CD4-positive, alpha-beta memory T cell (primary cell): ENCODE results near the gene CYTH3. TPM values are rescaled to one million over a fixed set of nuclear protein-coding genes. Genes with fewer than 3 reads are reported as not detected.

Experiments
- CTCF ChIA-PET: fragments of 350-600 bp; sonication (Branson Sonifier 250); formaldehyde crosslinking; loops from one replicate; lab custom pipeline; 2021; ENCODE audit warnings: inconsistent platforms; ENCODE audit not compliant: partially characterized antibody; lab: Charles Lee
- POLR2A ChIA-PET: fragments of 350-600 bp; sonication (Branson Sonifier 250); formaldehyde crosslinking; loops from one replicate; lab custom pipeline; 2021; ENCODE audit not compliant: partially characterized antibody; lab: Charles Lee
- DNase-seq, 5 donors: peaks; one replicate each; pipeline versions ENCODE4 v3.0.0 to v3.0.0-alpha.2; 2020 to 2022; ENCODE audit warnings: mixed read lengths in 1 of 5
- H3K27ac ChIP-seq: one replicate; pipeline ENCODE4 v1.7.0; 2013; ENCODE audit warnings: low read depth, low read length
- H3K27me3 ChIP-seq: 2 replicates; pipeline ENCODE4 v1.7.0; 2013; ENCODE audit warnings: mild to moderate bottlenecking, low read length, moderate library complexity; ENCODE audit not compliant: insufficient read depth
- H3K36me3 ChIP-seq: 2 replicates; pipeline ENCODE4 v1.7.0; 2013; ENCODE audit warnings: mild to moderate bottlenecking, low read length, moderate library complexity; ENCODE audit not compliant: insufficient read depth
- H3K4me1 ChIP-seq: 2 replicates; pipeline ENCODE4 v1.7.0; 2013; ENCODE audit warnings: mild to moderate bottlenecking, low read length, moderate library complexity; ENCODE audit not compliant: insufficient read depth
- H3K4me3 ChIP-seq, 2 donors: one replicate each; pipeline ENCODE4 v1.7.0; 2013; ENCODE audit warnings: low read length in 2 of 2, mild to moderate bottlenecking in 1 of 2
- H3K9me3 ChIP-seq, 2 donors: one replicate each; pipeline ENCODE4 v1.7.0; 2013; ENCODE audit warnings: low read length in 2 of 2, control low read depth in 1 of 2; ENCODE audit not compliant: control insufficient read depth in 1 of 2
- H3K27ac Mint-ChIP-seq, 7 donors: one replicate each; pipeline ENCODE4 v1.8.0; 2020 to 2021; ENCODE audit warnings: mixed read lengths in 7 of 7, mild to moderate bottlenecking in 6 of 7, inconsistent platforms in 3 of 7, moderate library complexity in 3 of 7
- H3K27me3 Mint-ChIP-seq, 2 donors: one replicate each; pipeline ENCODE4 v1.8.0; 2020 to 2021; ENCODE audit warnings: mixed read lengths in 2 of 2
- H3K36me3 Mint-ChIP-seq, 2 donors: one replicate each; pipeline ENCODE4 v1.8.0; 2020 to 2021; ENCODE audit warnings: mixed read lengths in 2 of 2, inconsistent platforms in 1 of 2, mild to moderate bottlenecking in 1 of 2
- H3K4me1 Mint-ChIP-seq, 4 donors: one replicate each; pipeline ENCODE4 v1.8.0; 2020 to 2021; ENCODE audit warnings: mixed read lengths in 4 of 4, mild to moderate bottlenecking in 1 of 4
- H3K4me3 Mint-ChIP-seq, 8 donors: one replicate each; pipeline ENCODE4 v1.8.0; 2020 to 2021; ENCODE audit warnings: mixed read lengths in 8 of 8, mild to moderate bottlenecking in 7 of 8, moderate library complexity in 6 of 8, inconsistent platforms in 3 of 8
- H3K9me3 Mint-ChIP-seq, 8 donors: one replicate each; pipeline ENCODE4 v1.8.0; 2020 to 2021; ENCODE audit warnings: mixed read lengths in 8 of 8, mild to moderate bottlenecking in 5 of 8, inconsistent platforms in 3 of 8, moderate library complexity in 1 of 8
- intact Hi-C: fragments of 100-400 bp; cut with micrococcal nuclease; formaldehyde crosslinking; loops from one replicate; pipeline ENCODE4 v1.15.1; 2023
- polyA plus RNA-seq, 2 donors: library from polyadenylated mRNA; unstranded; fragments of 300-500 nt; fragmentation: Illumina TruSeq; gene quantifications; one replicate each; pipeline ENCODE4 v1.2.3, GENCODE V29; 2021
- total RNA-seq, 2 experiments: library from RNA; stranded (reverse); gene quantifications; one replicate each; pipeline ENCODE4 v1.2.3, GENCODE V29; 2021

Gene CYTH3
- total and polyA plus RNA-seq, 4 experiments from 2014 or later: 4.0 to 9.1 (median 7.2) TPM

- DNase-seq: no peak
- H3K36me3 Mint-ChIP-seq: peaks cover 34 to 69% of the 10 kb centered on the region in 2 donors
- H3K27me3 Mint-ChIP-seq: no peaks in the 10 kb centered on the region
- Histone ChIP-seq H3K4me3 (no peak overlapping the region), H3K4me1 (no peaks in the 10 kb centered on the region), H3K9me3 (no peaks in the 10 kb centered on the region), H3K36me3 (peaks cover 32% of the 10 kb centered on the region), H3K27ac (no peak overlapping the region), H3K27me3 (no peaks in the 10 kb centered on the region)
- H3K27ac Mint-ChIP-seq: peak overlapping the region in 3 of 7 donors; percentile 12 to 67 (median 65)
- H3K9me3 Mint-ChIP-seq: no peaks in the 10 kb centered on the region
- H3K4me3 Mint-ChIP-seq: no peak overlapping the region
- ChIA-PET POLR2A (no interaction called here), CTCF (no interaction called here)
- H3K4me1 Mint-ChIP-seq: peaks cover 3 to 12% (median 6%) of the 10 kb centered on the region in 4 donors
- intact Hi-C loops: no loop called here
These were observed 114.6 kb downstream of the CYTH3 start for GRCh38 chr7:6157685-6158423.

GRCh38 chr7:6156734-6157133, 115.7 kb downstream of the CYTH3 start:
- Histone ChIP-seq H3K27me3 (no peaks in the 10 kb centered on the region), H3K4me3 (no peak overlapping the region), H3K9me3 (no peaks in the 10 kb centered on the region), H3K36me3 (peaks cover 37% of the 10 kb centered on the region), H3K4me1 (no peaks in the 10 kb centered on the region), H3K27ac (no peak overlapping the region)
- intact Hi-C loops: no loop called here
- peaks cover 0 to 7% (median 6%) of the 10 kb centered on the region in 4 donors for H3K4me1 Mint-ChIP-seq
- no peaks in the 10 kb centered on the region for H3K9me3 Mint-ChIP-seq
- CTCF ChIA-PET: interaction anchor here (1.4 kb wide), 1 partner anchor 167 kb away, joined by 3 read pairs; no protein-coding TSS in a partner anchor
- H3K27ac Mint-ChIP-seq: no peak overlapping the region
- POLR2A ChIA-PET: no interaction called here
- no peak overlapping the region for H3K4me3 Mint-ChIP-seq
- peaks cover 41 to 79% of the 10 kb centered on the region in 2 donors for H3K36me3 Mint-ChIP-seq
- DNase-seq: no peak
- no peaks in the 10 kb centered on the region for H3K27me3 Mint-ChIP-seq

- peaks cover 41% of the 10 kb centered on the region for H3K36me3 ChIP-seq
- H3K27me3 Mint-ChIP-seq: no peaks in the 10 kb centered on the region
- no peak overlapping the region for H3K4me3 Mint-ChIP-seq
- no peaks in the 10 kb centered on the region for H3K4me1 ChIP-seq
- no peaks in the 10 kb centered on the region for H3K27me3 ChIP-seq
- no peaks in the 10 kb centered on the region for H3K9me3 ChIP-seq
- peaks cover 43 to 76% of the 10 kb centered on the region in 2 donors for H3K36me3 Mint-ChIP-seq
- POLR2A ChIA-PET: no interaction called here
- H3K4me3 ChIP-seq: no peak overlapping the region
- DNase-seq: no peak
- CTCF ChIA-PET: no interaction called here
- peak overlapping the region in 2 of 7 donors; percentile 63 to 69 for H3K27ac Mint-ChIP-seq
- H3K9me3 Mint-ChIP-seq: no peaks in the 10 kb centered on the region
- intact Hi-C loops: no loop called here
- H3K4me1 Mint-ChIP-seq: peaks cover 0 to 4% (median under 1%) of the 10 kb centered on the region in 4 donors
- H3K27ac ChIP-seq: no peak overlapping the region
These were observed 116.8 kb downstream of the CYTH3 start for GRCh38 chr7:6155596-6155995.

DNA sequence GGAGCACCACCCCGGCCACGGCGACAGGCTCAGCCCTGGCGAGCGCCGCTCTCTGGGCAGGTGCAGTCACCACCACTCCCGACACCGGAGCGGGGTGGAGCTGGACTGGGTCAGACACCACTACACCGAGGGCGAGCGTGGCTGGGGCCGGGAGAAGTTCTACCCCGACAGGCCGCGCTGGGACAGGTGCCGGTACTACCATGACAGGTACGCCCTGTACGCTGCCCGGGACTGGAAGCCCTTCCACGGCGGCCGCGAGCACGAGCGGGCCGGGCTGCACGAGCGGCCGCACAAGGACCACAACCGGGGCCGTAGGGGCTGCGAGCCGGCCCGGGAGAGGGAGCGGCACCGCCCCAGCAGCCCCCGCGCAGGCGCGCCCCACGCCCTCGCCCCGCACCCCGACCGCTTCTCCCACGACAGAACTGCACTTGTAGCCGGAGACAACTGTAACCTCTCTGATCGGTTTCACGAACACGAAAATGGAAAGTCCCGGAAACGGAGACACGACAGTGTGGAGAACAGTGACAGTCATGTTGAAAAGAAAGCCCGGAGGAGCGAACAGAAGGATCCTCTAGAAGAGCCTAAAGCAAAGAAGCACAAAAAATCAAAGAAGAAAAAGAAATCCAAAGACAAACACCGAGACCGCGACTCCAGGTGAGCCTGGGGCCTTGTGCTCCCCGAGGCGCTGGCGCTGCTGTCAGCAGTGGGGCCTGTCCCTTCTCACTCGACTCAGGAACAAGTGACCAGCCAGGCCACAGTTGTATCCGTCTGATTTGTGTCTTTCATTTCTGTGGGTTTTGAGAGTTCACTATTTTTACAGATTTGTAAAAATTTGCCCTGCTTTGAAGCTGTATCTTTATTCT, 117.7 kb downstream of the CYTH3 start:
- CTCF ChIA-PET: no interaction called here
- DNase-seq: no peak
- H3K4me1 Mint-ChIP-seq: peaks cover 0 to under 1% (median 0%) of the 10 kb centered on the region in 4 donors
- POLR2A ChIA-PET: no interaction called here
- no peaks in the 10 kb centered on the region for H3K9me3 Mint-ChIP-seq
- no peaks in the 10 kb centered on the region for H3K4me1 ChIP-seq
- H3K36me3 Mint-ChIP-seq: peaks cover 43 to 77% of the 10 kb centered on the region in 2 donors
- intact Hi-C loops: no loop called here
- H3K27ac Mint-ChIP-seq: peak overlapping the region in 1 of 7 donors; percentile 69
- H3K4me3 Mint-ChIP-seq: no peak overlapping the region
- H3K27me3 ChIP-seq: no peaks in the 10 kb centered on the region
- peaks cover 46% of the 10 kb centered on the region for H3K36me3 ChIP-seq
- no peaks in the 10 kb centered on the region for H3K27me3 Mint-ChIP-seq
- H3K4me3 ChIP-seq: no peak overlapping the region
- no peaks in the 10 kb centered on the region for H3K9me3 ChIP-seq
- H3K27ac ChIP-seq: no peak overlapping the region

DNA sequence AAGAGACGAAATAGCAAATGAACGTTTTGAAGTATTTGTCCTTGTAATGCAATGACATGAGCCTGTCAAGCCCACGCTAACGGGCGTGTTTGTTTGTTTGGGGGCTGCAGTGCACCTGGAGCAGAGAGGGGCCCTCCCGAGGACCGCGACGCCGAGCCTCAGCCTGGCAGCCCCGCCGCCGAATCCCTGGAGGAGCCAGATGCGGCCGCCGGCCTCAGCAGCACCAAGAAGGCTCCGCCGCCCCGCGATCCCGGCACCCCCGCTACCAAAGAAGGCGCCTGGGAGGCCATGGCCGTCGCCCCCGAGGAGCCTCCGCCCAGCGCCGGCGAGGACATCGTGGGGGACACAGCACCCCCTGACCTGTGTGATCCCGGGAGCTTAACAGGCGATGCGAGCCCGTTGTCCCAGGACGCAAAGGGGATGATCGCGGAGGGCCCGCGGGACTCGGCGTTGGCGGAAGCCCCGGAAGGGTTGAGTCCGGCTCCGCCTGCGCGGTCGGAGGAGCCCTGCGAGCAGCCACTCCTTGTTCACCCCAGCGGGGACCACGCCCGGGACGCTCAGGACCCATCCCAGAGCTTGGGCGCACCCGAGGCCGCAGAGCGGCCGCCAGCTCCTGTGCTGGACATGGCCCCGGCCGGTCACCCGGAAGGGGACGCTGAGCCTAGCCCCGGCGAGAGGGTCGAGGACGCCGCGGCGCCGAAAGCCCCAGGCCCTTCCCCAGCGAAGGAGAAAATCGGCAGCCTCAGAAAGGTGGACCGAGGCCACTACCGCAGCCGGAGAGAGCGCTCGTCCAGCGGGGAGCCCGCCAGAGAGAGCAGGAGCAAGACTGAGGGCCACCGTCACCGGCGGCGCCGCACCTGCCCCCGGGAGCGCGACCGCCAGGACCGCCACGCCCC, 118.5 kb downstream of the CYTH3 start:
- no peaks in the 10 kb centered on the region for H3K4me1 ChIP-seq
- no peak overlapping the region for H3K4me3 Mint-ChIP-seq
- no peaks in the 10 kb centered on the region for H3K9me3 Mint-ChIP-seq
- POLR2A ChIA-PET: interaction anchor here (1.0 kb wide), 1 partner anchor 331 kb away, joined by 3 read pairs; no protein-coding TSS in a partner anchor
- H3K27ac Mint-ChIP-seq: no peak overlapping the region
- H3K4me3 ChIP-seq: no peak overlapping the region
- H3K4me1 Mint-ChIP-seq: no peaks in the 10 kb centered on the region
- no peaks in the 10 kb centered on the region for H3K27me3 Mint-ChIP-seq
- H3K9me3 ChIP-seq: no peaks in the 10 kb centered on the region
- H3K36me3 ChIP-seq: peaks cover 54% of the 10 kb centered on the region
- CTCF ChIA-PET: no interaction called here
- intact Hi-C loops: no loop called here
- H3K27me3 ChIP-seq: no peaks in the 10 kb centered on the region
- H3K36me3 Mint-ChIP-seq: peaks cover 45 to 77% of the 10 kb centered on the region in 2 donors
- no peak overlapping the region for H3K27ac ChIP-seq
- no peak for DNase-seq

DNA sequence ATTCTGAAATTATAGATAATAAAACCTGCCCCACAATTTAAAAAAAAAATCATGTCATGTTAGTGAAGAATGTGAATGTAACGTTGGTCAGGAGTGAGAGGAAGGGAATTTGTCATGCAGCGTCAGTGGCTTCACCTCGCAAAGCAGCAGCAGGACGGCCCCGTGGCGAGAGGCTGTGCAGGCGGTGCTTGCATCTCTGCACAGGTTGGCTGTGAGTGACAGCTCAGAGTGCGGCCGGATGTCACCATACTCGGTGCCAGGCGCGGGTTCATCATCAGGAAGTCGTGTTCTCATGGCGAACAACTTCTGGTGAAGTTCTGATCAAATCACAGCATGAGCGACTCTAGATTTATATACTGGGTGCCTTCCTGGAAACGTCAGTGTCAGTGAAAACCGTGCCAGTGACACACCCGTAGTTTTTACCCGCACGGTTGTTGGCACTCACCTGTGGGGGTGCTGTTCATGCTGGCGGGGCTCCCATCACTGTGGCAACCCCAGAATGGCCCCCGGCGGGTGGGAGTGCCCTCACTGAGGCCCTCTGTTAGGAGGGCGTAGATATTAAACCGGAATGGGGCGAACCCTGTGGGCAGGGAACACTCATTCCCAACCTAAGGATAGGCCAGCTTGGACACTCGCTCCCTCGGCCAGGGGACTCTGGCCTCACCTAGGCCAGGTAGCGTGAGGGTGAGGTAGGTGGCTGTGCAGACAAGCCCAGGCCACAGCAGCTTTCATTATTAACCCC, 120.3 kb downstream of the CYTH3 start:
- Mint-ChIP-seq H3K27me3 (no peaks in the 10 kb centered on the region), H3K4me3 (no peak overlapping the region), H3K9me3 (no peaks in the 10 kb centered on the region), H3K4me1 (no peaks in the 10 kb centered on the region), H3K27ac (no peak overlapping the region), H3K36me3 (peaks cover 58 to 80% of the 10 kb centered on the region in 2 donors)
- POLR2A ChIA-PET: no interaction called here
- Histone ChIP-seq H3K4me1 (no peaks in the 10 kb centered on the region), H3K4me3 (no peak overlapping the region), H3K27ac (no peak overlapping the region), H3K27me3 (no peaks in the 10 kb centered on the region), H3K9me3 (no peaks in the 10 kb centered on the region), H3K36me3 (peaks cover 60% of the 10 kb centered on the region)
- CTCF ChIA-PET: no interaction called here
- DNase-seq: no peak
- intact Hi-C loops: no loop called here
